Putamen (tissue), 1 donor: ENCODE measurements around the gene CTRB1.
"Not testable (repeated sequence)": the region's sequence is repeated elsewhere in the genome, so short reads cannot be mapped to it uniquely, and the experiment has no call there.

Experiments
- DNase-seq: peaks from one replicate; pipeline ENCODE4 v3.0.0-alpha.2; 2016; ENCODE audit warnings: low spot score

Gene CTRB1

DNA sequence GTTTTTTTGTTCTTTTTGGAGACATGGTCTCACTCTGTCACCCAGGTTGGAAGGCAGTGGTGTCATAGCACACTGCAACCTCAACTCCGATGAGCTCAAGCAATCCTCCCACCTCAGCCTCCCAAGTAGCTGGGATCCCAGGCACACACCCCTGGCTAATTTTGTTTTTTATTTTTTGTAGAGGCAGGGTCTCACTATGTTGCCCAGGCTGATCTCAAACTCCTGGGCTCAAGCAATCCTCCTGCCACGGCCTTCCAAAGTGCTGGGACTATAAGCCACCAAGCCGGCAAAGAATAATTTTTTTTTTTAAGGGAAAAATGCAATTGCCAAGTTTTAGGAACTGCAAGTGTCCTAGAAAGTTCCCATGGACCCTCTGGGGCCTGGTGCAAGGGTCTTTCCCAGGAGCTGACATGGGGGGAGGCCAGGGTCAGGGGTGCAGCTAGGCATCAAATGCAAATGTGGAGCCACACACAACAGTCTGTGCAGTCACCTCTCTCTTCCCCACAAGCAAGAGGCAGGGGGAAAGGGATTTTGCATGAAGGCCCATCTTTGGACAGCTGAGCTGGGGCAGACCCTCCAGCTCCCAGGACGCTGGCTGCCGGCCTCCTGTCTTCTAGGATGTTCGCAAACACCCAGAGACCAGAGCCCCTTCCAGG lies 52.8 kb downstream of the CTRB1 start:
- no peak for DNase-seq

DNA sequence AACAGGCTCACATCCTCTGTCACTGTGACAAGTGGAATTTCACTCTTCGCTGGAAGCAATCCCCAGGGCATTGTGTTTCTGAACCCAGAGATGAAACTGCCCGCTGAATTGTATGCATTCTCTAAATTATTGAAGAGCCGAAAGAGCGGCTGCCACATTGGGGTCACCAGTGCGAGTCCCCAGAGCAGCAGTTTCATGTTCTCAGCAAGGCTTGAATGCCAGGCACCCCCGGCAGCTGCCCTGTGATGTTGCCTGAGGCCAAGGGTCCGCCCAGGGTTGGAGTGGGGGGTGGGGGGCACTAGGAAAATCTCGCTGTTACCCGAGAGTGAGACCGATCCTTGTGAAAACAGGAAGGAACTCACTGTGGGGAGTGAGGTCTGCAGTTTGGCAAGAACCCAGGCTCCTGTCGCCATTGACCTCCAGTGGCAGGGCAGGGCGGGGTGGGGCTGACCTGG lies 53.3 kb downstream of the CTRB1 start:
- DNase-seq: no peak

DNA sequence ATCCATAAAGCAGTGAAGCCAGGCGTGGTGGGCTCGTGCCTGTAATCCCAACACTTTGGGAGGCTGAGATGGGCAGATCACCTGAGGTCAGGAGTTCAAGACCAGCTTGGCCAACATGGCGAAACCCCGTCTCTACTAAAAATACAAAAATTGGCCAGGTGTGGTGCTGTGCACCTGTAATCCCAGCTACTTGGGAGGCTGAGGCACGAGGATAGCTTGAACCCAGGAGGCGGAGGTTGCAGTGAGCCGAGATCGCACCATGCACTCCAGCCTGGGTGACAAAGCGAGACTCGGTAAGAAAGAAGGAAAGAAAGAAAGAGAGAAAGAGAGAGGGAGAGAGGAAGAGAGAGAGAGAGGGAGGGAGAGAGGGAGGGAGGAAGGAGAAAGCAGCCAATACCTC lies 53.8 kb downstream of the CTRB1 start:
- not testable (repeated sequence) for DNase-seq

GRCh38 chr16:75273054-75273925 lies 54.5 kb downstream of the CTRB1 start:
- DNase-seq: no peak
